KBM-7 (cell line): ENCODE measurements around the gene FOXK2.
"Not testable (repeated sequence)": the region's sequence is repeated elsewhere in the genome, so short reads cannot be mapped to it uniquely, and the experiment has no call there.

Experiments used
- DNase-seq: peaks from one replicate; pipeline ENCODE4 v3.0.0-alpha.2; 2015
- in situ Hi-C: fragments of 300-500 bp; cut with MboI; formaldehyde crosslinking; loops from 2 replicates; pipeline ENCODE4 v1.14.3; 2020; ENCODE audit warnings: low sequenced_read_pairs, low pct_unique_long_range_greater_than_20kb, mixed read lengths

Gene FOXK2

DNA sequence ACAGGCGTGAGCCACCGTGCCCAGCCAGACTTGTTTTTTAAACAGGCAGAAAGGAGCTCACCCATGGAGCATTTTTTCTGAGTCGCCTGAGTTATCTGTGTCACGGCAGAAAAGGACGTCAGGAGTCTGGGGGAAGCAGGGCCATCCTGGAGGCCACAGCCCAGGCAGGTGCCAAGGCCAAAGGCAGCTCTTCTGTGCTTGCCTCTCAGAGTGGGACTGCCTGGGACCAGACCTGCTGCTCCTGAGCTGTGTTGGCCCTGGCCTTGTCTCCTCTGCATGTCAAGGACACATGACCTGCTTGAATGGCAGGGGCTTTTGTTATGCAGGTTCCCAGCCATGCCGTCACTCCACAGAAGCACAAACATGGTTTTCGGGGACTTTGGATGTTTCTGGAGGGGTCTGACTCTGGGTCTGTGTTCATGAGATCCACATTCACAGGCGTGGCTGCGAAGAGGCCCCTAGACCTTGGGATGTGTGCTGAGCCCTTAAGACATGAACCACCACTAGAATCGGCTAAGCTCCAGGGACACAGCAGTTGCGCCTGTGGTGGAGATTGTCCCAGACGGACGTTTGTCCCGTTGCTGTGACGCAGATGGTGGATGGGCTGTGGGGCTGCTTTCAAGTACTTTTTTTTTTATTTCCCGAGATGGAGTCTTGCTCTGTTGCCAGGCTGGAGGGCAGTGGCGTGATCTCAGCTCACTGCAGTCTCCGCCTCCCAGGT is 33.8 kb downstream of the FOXK2 start:
- in situ Hi-C loops = no loop called here
- DNase-seq = no peak

DNA sequence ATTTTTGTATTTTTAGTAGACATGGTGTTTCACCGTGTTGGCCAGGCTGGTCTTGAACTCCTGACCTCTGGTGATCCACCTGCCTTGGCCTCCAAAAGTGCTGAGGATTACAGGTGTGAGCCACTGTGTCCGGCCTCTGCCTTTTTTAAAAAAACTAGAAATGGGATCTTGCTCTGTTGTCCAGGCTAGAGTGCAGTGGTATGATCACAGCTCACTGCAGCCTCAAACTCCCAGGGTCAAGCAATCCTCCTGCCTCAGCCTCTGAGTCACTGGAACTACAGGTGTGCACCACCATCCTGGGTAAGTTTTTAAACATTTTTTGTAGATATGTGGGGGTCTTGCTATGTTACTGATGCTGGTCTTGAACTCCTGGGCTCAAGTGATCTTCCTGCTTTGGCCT is 38.0 kb downstream of the FOXK2 start:
- in situ Hi-C loops, DNase-seq: not testable (repeated sequence)

DNA sequence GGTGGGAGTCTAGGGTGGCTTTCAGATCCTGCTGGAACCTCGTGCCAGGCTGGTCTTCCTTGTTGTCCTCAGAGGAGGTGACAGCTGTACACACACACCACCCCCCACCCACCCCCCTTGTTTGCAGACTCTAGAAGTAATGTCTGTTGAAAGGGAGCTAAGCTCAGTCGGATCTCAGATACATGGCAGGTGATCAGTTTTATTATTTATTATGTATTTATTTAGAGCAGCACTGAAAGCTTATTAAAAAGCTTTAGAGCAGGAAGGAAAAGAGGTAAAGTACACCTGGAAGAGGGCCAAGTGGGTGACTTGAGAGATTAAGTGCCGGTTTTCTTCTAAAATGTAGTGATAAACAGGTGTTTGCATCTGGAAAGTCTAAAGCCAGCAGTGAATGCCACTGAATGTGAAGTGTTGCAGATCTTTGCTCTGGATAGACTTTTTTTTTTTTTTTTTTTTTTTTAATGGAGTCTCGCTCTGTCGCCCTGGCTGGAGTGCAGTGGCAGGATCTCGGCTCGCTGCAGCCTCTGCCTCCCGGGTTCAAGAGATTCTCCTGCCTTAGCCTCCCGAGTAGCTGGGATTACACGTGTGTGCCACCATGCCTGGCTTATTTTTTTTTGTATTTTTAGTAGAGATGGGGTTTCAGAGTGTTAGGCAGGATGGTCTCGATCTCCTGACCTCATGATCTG is 40.2 kb downstream of the FOXK2 start:
- no peak for DNase-seq
- in situ Hi-C loops = no loop called here

DNA sequence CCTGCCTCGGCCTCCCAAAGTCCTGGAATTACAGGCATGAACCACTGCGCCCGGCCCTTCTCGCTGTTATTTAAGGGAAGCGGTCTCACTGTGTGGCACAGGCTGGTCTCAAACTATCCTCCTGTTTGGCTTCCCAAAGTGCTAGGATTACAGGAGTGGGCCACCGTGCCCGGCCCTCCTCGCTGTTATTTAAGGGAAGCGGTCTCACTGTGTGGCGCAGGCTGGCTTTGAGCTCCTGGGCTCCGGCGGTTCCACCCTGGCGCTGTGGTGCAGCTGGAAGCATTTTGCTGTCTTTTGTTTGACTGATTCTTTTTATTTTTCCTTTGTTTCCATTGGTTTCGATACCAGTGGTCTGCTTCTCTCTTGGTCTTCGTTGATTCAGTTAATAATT is 40.7 kb downstream of the FOXK2 start:
- in situ Hi-C loops = no loop called here
- no peak for DNase-seq

DNA sequence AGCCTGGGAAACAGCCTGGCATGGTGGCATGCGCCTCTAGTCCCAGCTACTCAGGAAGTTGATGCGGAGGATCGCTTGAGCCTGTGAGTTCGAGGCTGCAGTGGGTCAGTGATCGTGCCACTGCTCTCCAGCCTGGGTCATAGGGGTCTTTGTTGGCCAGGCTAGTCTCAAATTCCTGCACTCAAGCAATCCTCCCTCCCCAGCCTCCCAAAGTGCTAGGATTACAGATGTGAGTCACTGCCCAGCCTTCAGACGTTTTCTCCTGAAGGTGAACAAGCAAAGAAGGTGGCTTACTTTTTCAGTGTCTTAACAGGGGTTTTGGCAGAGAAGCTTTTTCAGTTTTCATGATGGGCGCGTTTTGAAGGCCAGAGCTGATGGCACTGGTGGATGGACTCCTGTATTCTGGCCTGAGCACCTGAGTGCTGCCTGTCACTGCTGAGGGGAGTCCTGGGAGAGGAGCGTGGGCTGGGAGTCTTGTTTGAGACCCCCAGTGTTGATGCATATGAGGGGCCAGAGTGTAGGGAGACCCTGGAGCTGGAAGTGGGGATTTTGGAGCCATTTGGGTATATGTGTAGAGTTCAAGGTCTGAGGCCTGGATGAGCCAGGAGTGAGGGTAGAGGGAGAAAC is 41.4 kb downstream of the FOXK2 start:
- DNase-seq = no peak
- in situ Hi-C loops = no loop called here

DNA sequence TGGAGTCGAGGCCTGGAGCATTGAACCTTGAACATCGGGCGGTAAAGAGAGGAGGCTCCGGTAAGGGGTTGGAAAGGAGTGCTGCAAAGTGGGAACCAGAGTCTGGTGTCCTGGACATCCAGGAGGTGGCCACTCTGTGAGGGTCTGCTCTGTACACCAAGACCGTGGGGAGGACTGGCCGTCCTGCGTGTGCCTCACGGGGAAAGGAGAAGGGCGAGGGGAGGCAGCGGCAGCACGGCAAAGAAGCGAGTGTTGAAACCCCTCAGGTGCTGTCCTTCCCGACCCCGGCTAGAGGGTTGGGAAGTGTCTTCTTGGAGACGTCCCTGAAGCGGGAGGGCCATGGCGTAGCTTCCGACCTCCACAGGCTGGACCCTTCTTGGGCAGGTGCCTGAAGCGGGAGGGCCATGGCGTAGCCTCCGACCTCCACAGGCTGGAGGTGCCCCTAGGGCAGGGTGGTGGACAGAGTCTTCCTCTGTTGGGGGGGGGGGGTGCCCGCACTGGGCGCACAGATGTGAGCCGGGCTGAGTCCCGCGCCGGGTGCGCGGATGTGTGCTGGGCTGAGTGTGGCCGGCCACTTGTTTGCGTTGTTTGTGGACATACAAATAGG is 42.0 kb downstream of the FOXK2 start:
- in situ Hi-C loops = no loop called here
- no peak for DNase-seq

DNA sequence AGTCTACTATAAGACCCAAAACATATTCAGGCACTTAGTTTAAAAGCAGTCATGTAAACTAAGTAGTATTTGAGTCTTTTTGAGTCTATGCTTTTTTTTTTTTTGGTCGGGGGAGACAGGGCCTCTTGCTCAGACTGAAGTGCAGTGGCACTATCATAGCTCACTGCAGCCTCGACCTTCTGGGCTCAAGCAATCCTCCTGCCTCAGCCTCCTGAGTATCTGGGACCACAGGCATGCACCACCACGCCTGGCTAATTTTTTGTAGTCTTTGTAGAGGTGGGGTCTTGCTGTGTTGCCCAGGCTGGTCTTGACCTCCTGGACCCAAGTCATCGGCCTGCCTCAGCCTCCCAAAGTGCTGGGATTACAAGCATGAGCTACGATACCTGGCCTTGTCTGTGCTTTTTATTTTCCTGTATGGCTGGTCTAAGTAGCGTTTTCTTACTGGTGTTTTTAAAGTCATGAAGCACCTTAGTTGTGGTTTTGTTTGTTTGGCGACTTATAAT is 43.2 kb downstream of the FOXK2 start:
- in situ Hi-C loops, DNase-seq: not testable (repeated sequence)

DNA sequence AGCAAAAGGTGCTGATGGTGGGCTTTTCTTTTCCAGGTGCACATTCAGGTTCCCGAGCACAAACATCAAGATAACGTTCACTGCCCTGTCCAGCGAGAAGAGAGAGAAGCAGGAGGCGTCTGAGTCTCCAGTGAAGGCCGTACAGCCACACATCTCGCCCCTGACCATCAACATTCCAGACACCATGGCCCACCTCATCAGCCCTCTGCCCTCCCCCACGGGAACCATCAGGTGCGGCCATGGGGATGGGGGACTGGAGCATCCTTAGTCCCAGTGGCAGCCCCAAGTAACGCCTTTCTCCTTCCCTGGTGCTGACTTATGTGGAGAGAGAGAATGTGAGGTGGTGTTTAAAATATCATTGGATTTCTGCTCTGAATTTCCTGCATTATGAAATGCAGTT is 43.8 kb downstream of the FOXK2 start:
- in situ Hi-C loops = no loop called here

DNA sequence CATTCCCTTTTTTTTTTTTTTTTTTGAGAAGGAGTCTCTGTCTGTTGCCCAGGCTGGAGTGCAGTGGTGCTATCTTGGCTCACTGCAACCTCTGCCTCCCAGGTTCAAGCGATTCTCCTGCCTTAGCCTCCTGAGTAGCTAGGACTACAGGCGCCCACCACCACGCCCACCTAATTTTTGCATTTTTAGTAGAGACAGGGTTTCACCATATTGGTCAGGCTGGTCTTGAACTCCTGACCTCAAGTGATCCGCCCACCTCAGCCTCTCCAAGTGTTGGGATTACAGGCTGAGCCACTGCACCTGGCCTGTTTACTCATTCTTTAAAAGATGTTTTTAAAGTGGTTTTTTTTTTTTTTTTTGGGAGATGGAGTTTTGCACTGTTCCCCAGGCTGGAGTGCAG is 44.2 kb downstream of the FOXK2 start:
- in situ Hi-C loops, DNase-seq: not testable (repeated sequence)

More for the DNA sequence above, 43.8 kb downstream of the FOXK2 start:
- no peak for DNase-seq

DNA sequence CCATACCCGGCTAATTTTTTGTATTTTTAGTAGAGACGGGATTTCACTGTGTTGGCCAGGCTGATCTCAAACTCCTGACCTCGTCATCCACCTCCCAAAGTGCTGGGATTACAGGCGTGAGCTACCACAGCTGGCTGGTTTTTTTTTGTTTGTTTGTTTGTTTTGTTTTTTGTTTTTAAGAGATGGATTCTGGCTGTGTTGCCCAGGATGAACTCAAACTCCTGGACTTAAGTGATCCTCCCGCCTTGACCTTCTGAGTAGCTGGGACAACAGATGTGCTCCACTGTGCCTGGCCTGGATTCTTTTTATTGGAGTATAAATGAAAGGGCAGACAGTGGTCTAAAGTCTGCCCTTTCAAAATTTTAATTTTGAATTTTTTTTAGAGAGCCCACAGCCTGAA is 44.7 kb downstream of the FOXK2 start:
- DNase-seq = no peak
- in situ Hi-C loops = no loop called here

DNA sequence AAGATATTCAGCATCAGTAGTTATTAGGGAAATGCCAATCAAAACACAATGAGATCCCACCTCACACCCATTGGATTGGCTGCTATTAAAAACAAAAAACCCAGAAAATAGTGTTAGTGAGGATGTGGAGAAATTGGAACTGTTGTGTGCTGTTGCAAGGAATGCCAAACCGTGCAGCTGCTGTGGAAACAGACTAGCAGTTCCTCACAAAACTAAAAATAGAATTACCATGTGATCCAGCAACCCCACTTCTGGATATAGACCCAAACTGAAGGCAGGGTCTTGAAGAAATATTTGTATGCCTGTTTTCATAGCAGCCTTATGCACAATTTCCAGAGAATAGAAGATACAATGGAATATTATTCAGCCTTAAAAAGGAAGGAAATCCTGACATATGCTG is 46.0 kb downstream of the FOXK2 start:
- in situ Hi-C loops = no loop called here

DNA sequence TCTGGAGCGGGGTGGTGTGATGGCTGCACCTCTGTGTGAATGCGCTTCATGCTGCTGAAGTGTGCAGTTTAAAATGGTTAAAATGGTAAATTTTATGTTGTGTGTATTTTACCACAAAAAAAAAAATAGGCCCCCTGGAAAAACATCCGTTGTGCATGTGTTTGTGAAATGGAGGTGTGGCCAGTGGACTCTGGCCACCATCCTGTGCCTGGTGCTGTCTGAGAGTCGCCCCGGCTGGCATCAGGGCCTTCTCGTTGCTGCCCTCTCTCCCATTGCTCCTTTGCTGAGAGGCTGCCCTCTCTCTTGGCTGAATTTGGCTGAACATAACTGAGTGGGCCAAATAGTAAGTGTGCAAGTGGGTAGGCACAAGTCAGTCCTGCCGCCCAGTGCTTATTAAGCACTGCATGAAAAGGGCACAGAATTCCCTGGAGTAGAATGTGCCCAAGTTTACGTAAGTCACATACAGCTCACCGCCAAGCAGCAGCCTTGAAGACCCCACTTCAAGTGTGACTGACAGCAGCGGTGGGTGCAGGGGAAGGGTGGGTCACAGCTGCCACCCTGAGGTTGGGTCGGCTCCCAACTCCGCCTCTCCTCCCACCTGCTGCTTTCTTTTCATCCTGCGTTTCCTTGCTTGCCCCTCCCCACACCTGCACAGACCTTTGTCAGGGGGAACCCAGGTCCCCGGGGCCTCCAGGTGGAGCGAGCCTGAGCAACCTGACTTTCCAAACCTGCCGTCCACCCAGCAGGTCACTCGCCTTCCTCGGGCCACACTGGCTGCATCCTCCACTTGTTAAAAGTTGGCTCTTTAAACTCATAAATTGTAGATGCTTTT is 46.8 kb downstream of the FOXK2 start:
- in situ Hi-C loops = no loop called here
- no peak for DNase-seq

More for the DNA sequence above, 46.0 kb downstream of the FOXK2 start:
- DNase-seq = no peak

DNA sequence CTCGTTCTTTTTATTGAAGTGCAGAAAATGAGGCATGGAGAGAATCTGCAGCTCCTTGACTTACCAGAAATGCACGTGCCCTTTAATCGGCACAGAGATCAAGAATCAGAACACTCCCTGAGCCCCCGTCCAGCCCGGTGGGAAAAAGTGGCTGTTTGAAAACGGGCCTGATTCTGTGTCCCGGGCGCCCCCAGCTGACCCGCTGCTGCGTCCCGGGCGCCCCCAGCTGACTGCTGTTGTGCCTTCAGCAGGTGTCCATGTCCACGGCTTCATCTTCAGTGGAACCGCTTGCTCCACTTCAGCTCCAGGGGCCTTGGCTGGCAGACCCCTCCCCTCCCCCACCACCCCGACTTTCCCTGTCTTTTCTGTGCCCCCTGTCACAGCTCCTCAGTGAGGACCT is 47.8 kb downstream of the FOXK2 start:
- no peak for DNase-seq
- in situ Hi-C loops = no loop called here

DNA sequence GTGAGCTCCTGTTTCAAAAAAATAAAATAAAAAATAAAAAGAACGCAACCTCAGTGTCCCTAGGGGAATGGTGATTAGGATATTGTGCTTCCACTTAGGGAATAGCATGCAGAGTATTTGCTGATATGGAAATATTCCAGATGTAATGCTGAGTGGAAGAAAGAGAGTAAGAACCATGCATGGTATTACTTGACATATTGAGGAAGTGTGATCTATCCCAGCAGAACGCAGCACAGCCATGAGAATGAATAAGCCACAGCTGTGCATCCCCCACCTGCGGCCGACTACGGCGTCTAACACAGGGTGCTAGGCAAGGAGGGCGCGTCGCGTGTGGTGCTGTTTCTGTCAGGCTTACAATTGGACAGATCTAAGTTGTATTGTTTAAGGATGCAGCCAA is 49.5 kb downstream of the FOXK2 start:
- DNase-seq = no peak
- in situ Hi-C loops = no loop called here

DNA sequence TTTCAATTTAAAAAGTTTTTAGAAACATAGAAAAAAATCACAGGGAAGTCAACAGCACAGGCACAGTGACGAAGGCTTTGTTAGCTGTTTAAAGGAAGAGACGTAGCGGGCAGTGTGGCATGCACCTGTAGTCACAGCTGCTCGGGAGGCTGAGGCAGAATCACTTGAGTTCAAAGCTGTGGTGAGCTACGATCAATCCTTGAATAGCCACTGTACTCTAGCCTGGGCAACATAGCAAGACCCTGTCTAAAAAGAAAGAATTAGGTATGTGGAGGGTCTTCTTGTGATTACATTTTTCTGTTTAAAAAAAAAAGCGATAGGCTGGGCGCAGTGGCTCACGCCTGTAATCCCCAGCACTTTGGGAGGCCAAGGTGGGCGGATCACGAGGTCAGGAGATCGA is 50.1 kb downstream of the FOXK2 start:
- in situ Hi-C loops = no loop called here

DNA sequence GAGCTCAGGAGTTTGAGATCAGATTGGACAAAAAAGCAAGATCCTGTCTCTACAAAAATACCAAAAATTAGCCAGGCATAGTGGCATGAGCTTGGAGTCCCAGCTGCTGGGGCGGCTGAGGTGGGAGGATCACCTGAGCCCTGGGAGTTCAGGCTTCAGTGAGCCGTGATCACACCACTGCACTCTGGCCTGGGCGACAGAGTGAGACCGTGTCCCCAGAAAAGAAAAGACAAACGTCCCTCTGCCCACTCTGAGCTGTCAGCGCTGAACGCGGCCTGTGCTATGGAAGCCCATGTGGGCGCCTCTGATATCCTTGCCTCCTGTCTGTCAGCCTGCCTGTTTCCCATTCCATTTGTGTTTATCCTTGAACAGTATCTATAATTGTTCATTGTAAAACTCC is 50.7 kb downstream of the FOXK2 start:
- DNase-seq = no peak
- in situ Hi-C loops = no loop called here

More for the DNA sequence above, 50.1 kb downstream of the FOXK2 start:
- no peak for DNase-seq

DNA sequence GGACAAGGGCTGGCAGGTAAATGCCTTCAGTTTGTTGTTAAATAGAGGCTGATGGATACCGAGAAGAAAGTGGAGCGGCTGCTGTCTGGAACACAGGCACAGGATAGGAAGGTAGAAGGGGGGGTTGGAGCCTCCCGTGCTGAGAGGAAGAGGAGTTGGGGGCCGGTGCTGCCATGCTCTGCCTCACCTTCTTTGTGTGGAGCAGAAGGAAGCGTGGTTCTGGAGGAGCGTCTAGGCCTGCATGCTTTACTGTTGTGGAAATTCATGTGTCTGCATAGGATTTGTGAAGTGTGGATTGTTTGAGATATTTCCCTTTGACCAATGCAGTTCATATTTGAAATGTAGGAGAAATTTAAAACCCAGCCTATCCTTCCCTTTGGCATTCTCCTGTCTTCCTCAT is 52.3 kb downstream of the FOXK2 start:
- no peak for DNase-seq
- in situ Hi-C loops = no loop called here

DNA sequence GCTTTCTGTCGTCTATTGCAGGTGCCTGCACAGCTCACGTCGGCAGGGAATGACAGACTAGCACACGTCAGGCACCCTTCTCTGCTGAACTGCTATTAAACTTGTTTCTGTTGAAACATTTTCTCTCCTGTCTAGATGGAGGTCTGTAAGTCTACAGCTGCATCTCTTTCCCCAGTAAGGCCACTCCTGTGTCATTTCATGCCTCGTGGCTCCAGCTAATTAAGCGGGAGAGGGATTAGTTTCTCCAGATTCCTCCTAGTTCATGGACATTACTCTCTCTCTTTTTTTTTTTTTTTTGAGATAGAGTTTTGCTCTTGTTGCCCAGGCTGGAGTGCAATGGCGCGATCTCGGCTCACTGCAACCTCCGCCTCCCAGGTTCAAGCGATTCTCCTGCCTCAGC is 54.5 kb downstream of the FOXK2 start:
- DNase-seq = no peak
- in situ Hi-C loops = no loop called here
